Stimulated activated naive B cell treated with anti-CD40 and anti-IgM and Interleukin-4, amounts not matched to agents 10 μg/mL and 1 μg/mL and 100 μg/mL, for 72 hours (primary cell): Measurements from ENCODE around the gene LNPEP.

Experiments used
- ATAC-seq, 2 donors: fragments of 150-1000 bp; cut with Tn5 transposase; replicated peaks; 2 replicates each; pipeline ENCODE4 v1.10.0; 2021; ENCODE audit warnings: moderate library complexity in 1 of 2
- DNase-seq: peaks from one replicate; pipeline ENCODE4 v3.0.0; 2021
- H3K27ac Mint-ChIP-seq: one replicate; pipeline ENCODE4 v1.8.0; 2022; ENCODE audit warnings: mild to moderate bottlenecking, mixed read lengths
- H3K27me3 Mint-ChIP-seq, 2 donors: one replicate each; pipeline ENCODE4 v1.8.0; 2022; ENCODE audit warnings: mixed read lengths in 2 of 2
- H3K36me3 Mint-ChIP-seq, 2 donors: one replicate each; pipeline ENCODE4 v1.8.0; 2022; ENCODE audit warnings: mixed read lengths in 2 of 2, mild to moderate bottlenecking in 1 of 2
- H3K4me1 Mint-ChIP-seq, 2 donors: one replicate each; pipeline ENCODE4 v1.8.0; 2022; ENCODE audit warnings: mixed read lengths in 2 of 2, mild to moderate bottlenecking in 1 of 2
- H3K4me3 Mint-ChIP-seq, 2 donors: one replicate each; pipeline ENCODE4 v1.8.0; 2022; ENCODE audit warnings: mild to moderate bottlenecking in 2 of 2, mixed read lengths in 2 of 2, moderate library complexity in 1 of 2
- H3K9me3 Mint-ChIP-seq, 2 donors: one replicate each; pipeline ENCODE4 v1.8.0; 2022; ENCODE audit warnings: mixed read lengths in 2 of 2, mild to moderate bottlenecking in 1 of 2

LNPEP gene

GRCh38 chr5:96934708-96935558, 947 bp upstream of the LNPEP start:
- peaks cover 12 to 13% of the 10 kb centered on the region in 2 donors for H3K36me3 Mint-ChIP-seq
- H3K27me3 Mint-ChIP-seq = no peaks in the 10 kb centered on the region
- ATAC-seq (peak; percentile 75 to 78), DNase-seq (peak; percentile 97)
- H3K4me1 Mint-ChIP-seq = peaks cover 38 to 67% of the 10 kb centered on the region in 2 donors
- peak overlapping the region; percentile 88 to 98 for H3K4me3 Mint-ChIP-seq
- peak overlapping the region; percentile 93 for H3K27ac Mint-ChIP-seq
- no peaks in the 10 kb centered on the region for H3K9me3 Mint-ChIP-seq

- H3K4me3 Mint-ChIP-seq = peak overlapping the region; percentile 88 to 98
- H3K27me3 Mint-ChIP-seq = no peaks in the 10 kb centered on the region
- ATAC-seq (peak; percentile 33 to 48), DNase-seq (peak; percentile 56)
- H3K4me1 Mint-ChIP-seq = peaks cover 30 to 66% of the 10 kb centered on the region in 2 donors
- H3K27ac Mint-ChIP-seq = peak overlapping the region; percentile 93
- H3K36me3 Mint-ChIP-seq = peaks cover 14 to 19% of the 10 kb centered on the region in 2 donors
- no peaks in the 10 kb centered on the region for H3K9me3 Mint-ChIP-seq
Observed at GRCh38 chr5:96936431-96937320, 796 bp downstream of the LNPEP start.

- H3K4me1 Mint-ChIP-seq = peaks cover 30 to 71% of the 10 kb centered on the region in 2 donors
- no peak overlapping the region for H3K4me3 Mint-ChIP-seq
- no peak for DNase-seq
- no peak for ATAC-seq
- H3K36me3 Mint-ChIP-seq = peaks cover 27 to 33% of the 10 kb centered on the region in 2 donors
- peak overlapping the region; percentile 31 for H3K27ac Mint-ChIP-seq
- no peaks in the 10 kb centered on the region for H3K9me3 Mint-ChIP-seq
- H3K27me3 Mint-ChIP-seq = no peaks in the 10 kb centered on the region
Observed at GRCh38 chr5:96940586-96940985, 4.7 kb downstream of the LNPEP start.

GRCh38 chr5:96941140-96941539, 5.3 kb downstream of the LNPEP start:
- Mint-ChIP-seq H3K4me3 (no peak overlapping the region), H3K27ac (no peak overlapping the region)

GRCh38 chr5:96942078-96942477, 6.2 kb downstream of the LNPEP start:
- Mint-ChIP-seq H3K27ac (no peak overlapping the region), H3K9me3 (no peaks in the 10 kb centered on the region), H3K27me3 (no peaks in the 10 kb centered on the region), H3K4me3 (no peak overlapping the region), H3K4me1 (peaks cover 32 to 74% of the 10 kb centered on the region in 2 donors), H3K36me3 (peaks cover 20 to 34% of the 10 kb centered on the region in 2 donors)
- ATAC-seq (no peak), DNase-seq (no peak)

More at GRCh38 chr5:96941140-96941539, 5.3 kb downstream of the LNPEP start:
- DNase-seq = no peak
- Mint-ChIP-seq H3K9me3 (no peaks in the 10 kb centered on the region), H3K36me3 (peaks cover 24 to 34% of the 10 kb centered on the region in 2 donors), H3K27me3 (no peaks in the 10 kb centered on the region), H3K4me1 (peaks cover 34 to 77% of the 10 kb centered on the region in 2 donors)
- ATAC-seq = no peak

GRCh38 chr5:96942911-96943310, 7.0 kb downstream of the LNPEP start:
- no peak overlapping the region for H3K4me3 Mint-ChIP-seq
- DNase-seq = no peak
- no peak for ATAC-seq
- H3K9me3 Mint-ChIP-seq = no peaks in the 10 kb centered on the region
- no peak overlapping the region for H3K27ac Mint-ChIP-seq
- peaks cover 20 to 37% of the 10 kb centered on the region in 2 donors for H3K36me3 Mint-ChIP-seq
- H3K27me3 Mint-ChIP-seq = no peaks in the 10 kb centered on the region
- H3K4me1 Mint-ChIP-seq = peaks cover 30 to 71% of the 10 kb centered on the region in 2 donors

- Mint-ChIP-seq H3K27me3 (no peaks in the 10 kb centered on the region), H3K4me3 (no peak overlapping the region), H3K27ac (peak overlapping the region; percentile 62), H3K36me3 (peaks cover 18 to 30% of the 10 kb centered on the region in 2 donors), H3K4me1 (peaks cover 24 to 63% of the 10 kb centered on the region in 2 donors), H3K9me3 (no peaks in the 10 kb centered on the region)
- DNase-seq (no peak), ATAC-seq (no peak)
Observed at GRCh38 chr5:96943799-96944198, 7.9 kb downstream of the LNPEP start.

GRCh38 chr5:96945144-96945897, 9.4 kb downstream of the LNPEP start:
- ATAC-seq (no peak), DNase-seq (no peak)
- Mint-ChIP-seq H3K27me3 (no peaks in the 10 kb centered on the region), H3K9me3 (peaks cover 0 to 2% of the 10 kb centered on the region in 2 donors), H3K27ac (no peak overlapping the region), H3K4me1 (peaks cover 30 to 68% of the 10 kb centered on the region in 2 donors), H3K4me3 (no peak overlapping the region), H3K36me3 (peaks cover 31 to 43% of the 10 kb centered on the region in 2 donors)

- Mint-ChIP-seq H3K4me1 (peaks cover 27 to 60% of the 10 kb centered on the region in 2 donors), H3K27me3 (no peaks in the 10 kb centered on the region), H3K9me3 (peaks cover 0 to 2% of the 10 kb centered on the region in 2 donors), H3K36me3 (peaks cover 28 to 41% of the 10 kb centered on the region in 2 donors), H3K27ac (no peak overlapping the region), H3K4me3 (no peak overlapping the region)
- DNase-seq (no peak), ATAC-seq (no peak)
Observed at GRCh38 chr5:96946381-96946780, 10.5 kb downstream of the LNPEP start.

GRCh38 chr5:96952118-96952750, 16.4 kb downstream of the LNPEP start:
- DNase-seq = no peak
- Mint-ChIP-seq H3K27ac (no peak overlapping the region), H3K36me3 (peaks cover 24 to 41% of the 10 kb centered on the region in 2 donors), H3K4me1 (peaks cover 26 to 63% of the 10 kb centered on the region in 2 donors), H3K4me3 (no peak overlapping the region), H3K9me3 (peaks cover 0 to 4% of the 10 kb centered on the region in 2 donors), H3K27me3 (no peaks in the 10 kb centered on the region)
- ATAC-seq = no peak

- ATAC-seq (no peak), DNase-seq (no peak)
- Mint-ChIP-seq H3K9me3 (peaks cover 0 to 4% of the 10 kb centered on the region in 2 donors), H3K4me3 (no peak overlapping the region), H3K4me1 (peaks cover 35 to 67% of the 10 kb centered on the region in 2 donors), H3K27me3 (no peaks in the 10 kb centered on the region), H3K36me3 (peaks cover 24 to 37% of the 10 kb centered on the region in 2 donors), H3K27ac (no peak overlapping the region)
Observed at GRCh38 chr5:96952974-96953730, 17.3 kb downstream of the LNPEP start.

- DNase-seq (no peak), ATAC-seq (peak; percentile 68 to 70)
- peaks cover 36 to 67% of the 10 kb centered on the region in 2 donors for H3K4me1 Mint-ChIP-seq
- peak overlapping the region; percentile 69 to 75 for H3K4me3 Mint-ChIP-seq
- H3K27ac Mint-ChIP-seq = peak overlapping the region; percentile 77
- H3K36me3 Mint-ChIP-seq = peaks cover 10 to 18% of the 10 kb centered on the region in 2 donors
- no peaks in the 10 kb centered on the region for H3K27me3 Mint-ChIP-seq
- peaks cover 0 to 2% of the 10 kb centered on the region in 2 donors for H3K9me3 Mint-ChIP-seq
Observed at GRCh38 chr5:96957254-96958049, 21.6 kb downstream of the LNPEP start.
